Tibial nerve (tissue), 3 donors: ENCODE measurements around the gene SLC45A2.

Source experiments
- POLR2A ChIP-seq, 2 donors: fragments of 450-650 bp; IDR thresholded peaks; one replicate each; pipeline ENCODE4 v1.6.1; 2017; ENCODE audit warnings: antibody characterized with exemption in 2 of 2, mild to moderate bottlenecking in 2 of 2, moderate library complexity in 2 of 2
- TF ChIP-seq, protein P1 (sequence below), 5 experiments: fragments of 200-600 bp in 3 of 5; fragments of 450-650 bp in 2 of 5; sonication (generic) in 3 of 5; IDR thresholded peaks; one replicate each; pipeline ENCODE4 v1.5.1; 2016 to 2019; ENCODE audit warnings: antibody characterized with exemption in 5 of 5, mild to moderate bottlenecking in 3 of 5, moderate library complexity in 2 of 5

DNA sequence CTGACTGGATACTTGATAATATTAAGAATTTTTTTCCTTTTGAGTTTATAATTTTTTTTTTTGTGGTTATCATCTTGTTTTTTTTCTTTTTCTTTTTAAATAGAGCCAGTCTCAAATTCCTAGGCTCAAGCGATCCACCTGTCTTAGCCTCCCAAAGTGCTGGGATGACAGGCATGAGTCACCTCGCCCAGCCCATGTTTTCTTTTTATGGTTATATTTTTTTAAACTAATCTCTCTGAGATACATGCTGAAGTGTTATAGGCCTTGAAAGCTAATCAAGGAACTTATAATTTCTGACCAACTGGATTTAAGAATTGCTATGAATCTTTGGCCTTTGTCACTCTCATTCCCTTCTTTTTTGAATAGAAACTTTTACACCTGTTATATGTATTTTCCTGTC lies 30.1 kb upstream of the SLC45A2 start:
- no peak for TF ChIP-seq POLR2A (IDR thresholded peaks at IDR 0.05)
- TF ChIP-seq, protein P1, sequence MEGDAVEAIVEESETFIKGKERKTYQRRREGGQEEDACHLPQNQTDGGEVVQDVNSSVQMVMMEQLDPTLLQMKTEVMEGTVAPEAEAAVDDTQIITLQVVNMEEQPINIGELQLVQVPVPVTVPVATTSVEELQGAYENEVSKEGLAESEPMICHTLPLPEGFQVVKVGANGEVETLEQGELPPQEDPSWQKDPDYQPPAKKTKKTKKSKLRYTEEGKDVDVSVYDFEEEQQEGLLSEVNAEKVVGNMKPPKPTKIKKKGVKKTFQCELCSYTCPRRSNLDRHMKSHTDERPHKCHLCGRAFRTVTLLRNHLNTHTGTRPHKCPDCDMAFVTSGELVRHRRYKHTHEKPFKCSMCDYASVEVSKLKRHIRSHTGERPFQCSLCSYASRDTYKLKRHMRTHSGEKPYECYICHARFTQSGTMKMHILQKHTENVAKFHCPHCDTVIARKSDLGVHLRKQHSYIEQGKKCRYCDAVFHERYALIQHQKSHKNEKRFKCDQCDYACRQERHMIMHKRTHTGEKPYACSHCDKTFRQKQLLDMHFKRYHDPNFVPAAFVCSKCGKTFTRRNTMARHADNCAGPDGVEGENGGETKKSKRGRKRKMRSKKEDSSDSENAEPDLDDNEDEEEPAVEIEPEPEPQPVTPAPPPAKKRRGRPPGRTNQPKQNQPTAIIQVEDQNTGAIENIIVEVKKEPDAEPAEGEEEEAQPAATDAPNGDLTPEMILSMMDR (IDR thresholded peaks at IDR 0.05): no peak
